AML-193 (cell line): ENCODE data around the gene CTXN3.

ENCODE experiments used
- DNase-seq, 2 experiments: peaks; one replicate each; lab custom pipeline; 2025; lab: John Stamatoyannopoulos, UW

The CTXN3 gene

GRCh38 chr5:127699416-127699815 lies 50.5 kb downstream of the CTXN3 start:
- DNase-seq, result no peak

GRCh38 chr5:127700237-127700766 lies 51.4 kb downstream of the CTXN3 start:
- no peak for DNase-seq

- no peak for DNase-seq
Measured at GRCh38 chr5:127702434-127702833, 53.6 kb downstream of the CTXN3 start.

GRCh38 chr5:127702926-127703561 lies 54.2 kb downstream of the CTXN3 start, which contains the start of gene CCDC192:
Gene CCDC192 (plus strand): TSS chr5:127703391. CDS start chr5:127703446, 55 bp downstream.
- DNase-seq, result no peak

- peak; percentile 58 to 68 for DNase-seq
Measured at GRCh38 chr5:127705120-127705892, 56.4 kb downstream of the CTXN3 start.

GRCh38 chr5:127706691-127707090 lies 57.8 kb downstream of the CTXN3 start:
- DNase-seq, result no peak

GRCh38 chr5:127707209-127707608 lies 58.3 kb downstream of the CTXN3 start:
- DNase-seq, result no peak
